Ascending aorta (tissue), 2 donors: ENCODE results near the gene NAT14. TPM values are rescaled to one million over a fixed set of nuclear protein-coding genes. Genes with fewer than 3 reads are reported as not detected.

Experiments used
- DNase-seq, 2 donors: peaks; one replicate each; pipeline ENCODE4 v3.0.0-alpha.2; 2019; ENCODE audit warnings: low spot score in 2 of 2
- H3K27ac ChIP-seq, 2 donors: fragments of 200-600 bp; sonication (generic); one replicate each; pipeline ENCODE4 v1.5.1; 2016 to 2017; ENCODE audit warnings: mild to moderate bottlenecking in 1 of 2
- H3K27me3 ChIP-seq: fragments of 200-600 bp; sonication (generic); one replicate; pipeline ENCODE4 v1.5.1; 2017
- H3K36me3 ChIP-seq, 2 donors: fragments of 200-600 bp; sonication (generic); one replicate each; pipeline ENCODE4 v1.5.1; 2016
- H3K4me1 ChIP-seq, 2 donors: fragments of 200-600 bp; sonication (generic); one replicate each; pipeline ENCODE4 v1.5.1; 2016 to 2017; ENCODE audit warnings: mild to moderate bottlenecking in 1 of 2
- H3K4me3 ChIP-seq, 2 donors: fragments of 200-600 bp; sonication (generic); one replicate each; pipeline ENCODE4 v1.5.1; 2016 to 2017; ENCODE audit warnings: mild to moderate bottlenecking in 1 of 2
- H3K9me3 ChIP-seq, 2 donors: fragments of 200-600 bp; sonication (generic); one replicate each; pipeline ENCODE4 v1.5.1; 2016
- CTCF ChIP-seq, 3 experiments: fragments of 200-600 bp in 2 of 3; fragments of 450-650 bp in 1 of 3; sonication (generic) in 2 of 3; IDR thresholded peaks; one replicate each; pipeline ENCODE4 v1.5.1; 2016 to 2019; ENCODE audit warnings: antibody characterized with exemption in 3 of 3, mild to moderate bottlenecking in 1 of 3, moderate library complexity in 1 of 3
- intact Hi-C: fragments of 100-400 bp; cut with DNase I; formaldehyde crosslinking; loops from one replicate; pipeline ENCODE4 v1.15.1; 2023
- total RNA-seq: library from RNA; depleted of rRNA; stranded (reverse); fragments of >200 nt; gene quantifications from one replicate; pipeline ENCODE4 v1.1.0, GENCODE V29; 2016

Gene NAT14
- total RNA-seq, 1 donor from 2014 or later = 21.6 TPM

- Histone ChIP-seq H3K36me3 (no peaks in the 10 kb centered on the region), H3K27me3 (no peaks in the 10 kb centered on the region), H3K4me1 (peaks cover 4 to 10% of the 10 kb centered on the region in 2 donors), H3K4me3 (no peak overlapping the region), H3K9me3 (no peaks in the 10 kb centered on the region), H3K27ac (no peak overlapping the region)
- DNase-seq = no peak
- no peak for TF ChIP-seq CTCF (IDR thresholded peaks at IDR 0.05)
- intact Hi-C loops = loop anchor here (10.0 kb wide), 1 partner anchor 1006 kb away; the partner anchor contains the start of gene LENG9
These were observed 13.7 kb upstream of the NAT14 start for GRCh38 chr19:55471266-55471665.

- no peaks in the 10 kb centered on the region for H3K9me3 ChIP-seq
- H3K36me3 ChIP-seq = no peaks in the 10 kb centered on the region
- peaks cover 4 to 8% of the 10 kb centered on the region in 2 donors for H3K4me1 ChIP-seq
- no peaks in the 10 kb centered on the region for H3K27me3 ChIP-seq
- no peak for DNase-seq
- no peak for TF ChIP-seq CTCF (IDR thresholded peaks at IDR 0.05)
- H3K27ac ChIP-seq = no peak overlapping the region
- no peak overlapping the region for H3K4me3 ChIP-seq
- intact Hi-C loops = loop anchor here (10.0 kb wide), 1 partner anchor 1008 kb away; the partner anchor contains the start of gene LENG9
These were observed 12.5 kb upstream of the NAT14 start for GRCh38 chr19:55472463-55472862.

GRCh38 chr19:55473225-55474012 lies 11.6 kb upstream of the NAT14 start:
- H3K27ac ChIP-seq = no peak overlapping the region
- no peak for DNase-seq
- intact Hi-C loops = loop anchor here (10.0 kb wide), 1 partner anchor 1009 kb away; the partner anchor contains the start of gene LENG9
- H3K9me3 ChIP-seq = no peaks in the 10 kb centered on the region
- no peaks in the 10 kb centered on the region for H3K27me3 ChIP-seq
- H3K36me3 ChIP-seq = no peaks in the 10 kb centered on the region
- TF ChIP-seq CTCF (IDR thresholded peaks at IDR 0.05) = no peak
- no peak overlapping the region for H3K4me3 ChIP-seq
- H3K4me1 ChIP-seq = peaks cover 8 to 11% of the 10 kb centered on the region in 2 donors

GRCh38 chr19:55474269-55475265 lies 10.4 kb upstream of the NAT14 start:
- Histone ChIP-seq H3K4me3 (no peak overlapping the region), H3K27me3 (no peaks in the 10 kb centered on the region), H3K36me3 (no peaks in the 10 kb centered on the region), H3K27ac (no peak overlapping the region), H3K4me1 (peaks cover 8 to 11% of the 10 kb centered on the region in 2 donors), H3K9me3 (no peaks in the 10 kb centered on the region)
- no peak for DNase-seq
- intact Hi-C loops = loop anchor here (5.0 to 10.0 kb wide), 3 partner anchors 137 to 1010 kb away; partner anchors contain the start of genes BRSK1, HSPBP1, KMT5C and LENG9
- TF ChIP-seq CTCF (IDR thresholded peaks at IDR 0.05) = no peak

- H3K4me3 ChIP-seq = peak within 1 kb of the TSS; percentile 82 to 84
- TF ChIP-seq CTCF (IDR thresholded peaks at IDR 0.05) = no peak
- H3K4me1 ChIP-seq = peaks cover 8 to 11% of the 10 kb centered on the region in 2 donors
- intact Hi-C loops = loop anchor here (1.0 to 10.0 kb wide), 6 partner anchors 15 to 1011 kb away; partner anchors contain the start of genes BRSK1, FIZ1, HSPBP1 and ISOC2
- DNase-seq = peak; percentile 93 to 99
- H3K9me3 ChIP-seq = no peaks in the 10 kb centered on the region
- peaks cover 0 to 3% of the 10 kb centered on the region in 2 donors for H3K36me3 ChIP-seq
- H3K27ac ChIP-seq = peak within 1 kb of the TSS; percentile 95 to 99
- H3K27me3 ChIP-seq = no peaks in the 10 kb centered on the region
These were observed 8.8 kb upstream of the NAT14 start, which contains the start of gene ZNF628 for GRCh38 chr19:55476100-55476775. Gene ZNF628, plus strand, starts transcription at chr19:55476617. Its CDS starts 3,294 bp downstream, at chr19:55479911.
